Upper lobe of right lung (tissue), 1 donor: ENCODE results near the gene DACH2. TPM values are rescaled to one million over a fixed set of nuclear protein-coding genes. Genes with fewer than 3 reads are reported as not detected.

Experiments
- ATAC-seq: fragments of 200-7000 bp; cut with Tn5 transposase; one replicate; pipeline ENCODE4 v1.9.1; 2020; ENCODE audit warnings: mild to moderate bottlenecking, moderate library complexity
- DNase-seq: peaks from one replicate; pipeline ENCODE4 v3.0.0-alpha.2; 2020
- H3K27ac ChIP-seq: fragments of 200-600 bp; one replicate; pipeline ENCODE4 v1.8.0; 2022
- H3K27me3 ChIP-seq: fragments of 200-600 bp; one replicate; pipeline ENCODE4 v1.8.0; 2022; ENCODE audit warnings: mild to moderate bottlenecking
- H3K36me3 ChIP-seq: fragments of 200-600 bp; one replicate; pipeline ENCODE4 v1.8.0; 2022
- H3K4me1 ChIP-seq: fragments of 200-600 bp; one replicate; pipeline ENCODE4 v1.8.0; 2022
- H3K4me3 ChIP-seq: fragments of 200-600 bp; one replicate; pipeline ENCODE4 v1.8.0; 2022; ENCODE audit warnings: mild to moderate bottlenecking
- H3K9me3 ChIP-seq: fragments of 200-600 bp; one replicate; pipeline ENCODE4 v1.8.0; 2022
- CTCF ChIP-seq: fragments of 200-600 bp; IDR thresholded peaks from one replicate; pipeline ENCODE4 v1.8.0; 2022; ENCODE audit warnings: antibody characterized with exemption
- intact Hi-C: fragments of 100-400 bp; cut with DNase I; formaldehyde crosslinking; loops from one replicate; pipeline ENCODE4 v1.11.0; 2022
- long read RNA-seq: library from polyadenylated mRNA; unstranded; transcript quantifications from one replicate; pipeline ENCODE4 v2.0.0, GENCODE V29; 2021
- total RNA-seq: library from RNA; stranded (reverse); fragmentation: NEBNext Ultra II Directional; extraction: Animal tissue kit (Norgen Biotek cat#: 25700); gene quantifications from one replicate; pipeline ENCODE4 v1.2.1, GENCODE V29; 2021
- donor health status: DM: no; HTN: yes; CAD: no; lungs with severe emphysema.

The DACH2 gene
- not detected for total RNA-seq
- long read RNA-seq, result 0 reads

- Histone ChIP-seq H3K27me3 (peaks cover 17% of the 10 kb centered on the region), H3K27ac (no peak within 1 kb of the TSS), H3K9me3 (no peaks in the 10 kb centered on the region), H3K36me3 (no peaks in the 10 kb centered on the region), H3K4me1 (peaks cover 4% of the 10 kb centered on the region), H3K4me3 (peak within 1 kb of the TSS; percentile 39)
- ATAC-seq (peak; percentile 100), DNase-seq (peak; percentile 85)
- intact Hi-C loops, result no loop called here
- TF ChIP-seq CTCF, result no peak
Measured at GRCh38 chrX:86148024-86148511, at the start of gene DACH2. Gene DACH2 (plus strand): TSS chrX:86148451.

- DNase-seq (no peak), ATAC-seq (no peak)
- Histone ChIP-seq H3K4me1 (no peaks in the 10 kb centered on the region), H3K4me3 (no peak overlapping the region), H3K36me3 (no peaks in the 10 kb centered on the region), H3K27ac (no peak overlapping the region), H3K9me3 (no peaks in the 10 kb centered on the region), H3K27me3 (no peaks in the 10 kb centered on the region)
- TF ChIP-seq CTCF, result no peak
- intact Hi-C loops, result no loop called here
Measured at GRCh38 chrX:86102341-86102740, 45.9 kb upstream of the DACH2 start.

- H3K4me3 ChIP-seq, result no peak overlapping the region
- no peak overlapping the region for H3K27ac ChIP-seq
- H3K27me3 ChIP-seq, result no peaks in the 10 kb centered on the region
- DNase-seq (no peak), ATAC-seq (no peak)
- no peaks in the 10 kb centered on the region for H3K36me3 ChIP-seq
- H3K4me1 ChIP-seq, result no peaks in the 10 kb centered on the region
- no peaks in the 10 kb centered on the region for H3K9me3 ChIP-seq
- intact Hi-C loops, result no loop called here
- no peak for TF ChIP-seq CTCF
Measured at GRCh38 chrX:86103061-86103460, 45.2 kb upstream of the DACH2 start.

- TF ChIP-seq CTCF, result no peak
- intact Hi-C loops, result no loop called here
- ATAC-seq, result no peak
- Histone ChIP-seq H3K36me3 (no peaks in the 10 kb centered on the region), H3K4me1 (no peaks in the 10 kb centered on the region), H3K27ac (no peak overlapping the region), H3K9me3 (no peaks in the 10 kb centered on the region), H3K27me3 (no peaks in the 10 kb centered on the region), H3K4me3 (no peak overlapping the region)
- DNase-seq, result no peak
Measured at GRCh38 chrX:86104526-86104925, 43.7 kb upstream of the DACH2 start.

- intact Hi-C loops, result no loop called here
- H3K4me3 ChIP-seq, result no peak overlapping the region
- no peaks in the 10 kb centered on the region for H3K4me1 ChIP-seq
- TF ChIP-seq CTCF, result no peak
- H3K36me3 ChIP-seq, result no peaks in the 10 kb centered on the region
- no peak for DNase-seq
- H3K27me3 ChIP-seq, result no peaks in the 10 kb centered on the region
- no peaks in the 10 kb centered on the region for H3K9me3 ChIP-seq
- no peak overlapping the region for H3K27ac ChIP-seq
- ATAC-seq, result no peak
Measured at GRCh38 chrX:86121916-86122315, 26.3 kb upstream of the DACH2 start.

- no peak overlapping the region for H3K27ac ChIP-seq
- H3K27me3 ChIP-seq, result no peaks in the 10 kb centered on the region
- DNase-seq (no peak), ATAC-seq (no peak)
- intact Hi-C loops, result no loop called here
- no peaks in the 10 kb centered on the region for H3K9me3 ChIP-seq
- H3K4me1 ChIP-seq, result no peaks in the 10 kb centered on the region
- no peak overlapping the region for H3K4me3 ChIP-seq
- TF ChIP-seq CTCF, result peak; percentile 46
- H3K36me3 ChIP-seq, result no peaks in the 10 kb centered on the region
Measured at GRCh38 chrX:86133761-86134160, 14.5 kb upstream of the DACH2 start.
